Fibroblast of mammary gland (primary cell): Measurements from ENCODE around the gene TSPYL1.

Source experiments
- DNase-seq: peaks from one replicate; pipeline ENCODE4 v3.0.0-alpha.2; 2010; ENCODE audit warnings: low read depth
- H3K4me3 ChIP-seq: 2 replicates; pipeline ENCODE4 v1.5.1; 2011; ENCODE audit warnings: low read depth, mild to moderate bottlenecking, low read length, moderate library complexity; ENCODE audit not compliant: control insufficient read depth
- CTCF ChIP-seq: conservative IDR thresholded peaks from 2 replicates; pipeline ENCODE4 v1.5.1; 2011; ENCODE audit warnings: low read depth, low read length, inconsistent platforms; ENCODE audit not compliant: control insufficient read depth, insufficient read depth

TSPYL1 gene

GRCh38 chr6:116253505-116254296, 26.0 kb downstream of the TSPYL1 start, which contains the start of gene TSPYL4:
Gene TSPYL4, minus strand, starts transcription at chr6:116254075. Its CDS starts 67 bp downstream, at chr6:116254008.
- peak; percentile 95 for DNase-seq
- peak within 1 kb of the TSS; percentile 91 for H3K4me3 ChIP-seq
- TF ChIP-seq CTCF: no peak

- no peak for DNase-seq
- H3K4me3 ChIP-seq: peak overlapping the region; percentile 91
- TF ChIP-seq CTCF: no peak
Observed at GRCh38 chr6:116253188-116253504, 26.6 kb downstream of the TSPYL1 start.

- peak; percentile 49 for DNase-seq
- H3K4me3 ChIP-seq: peak overlapping the region; percentile 36
- no peak for TF ChIP-seq CTCF
Observed at GRCh38 chr6:116251568-116252384, 28.0 kb downstream of the TSPYL1 start.

DNA sequence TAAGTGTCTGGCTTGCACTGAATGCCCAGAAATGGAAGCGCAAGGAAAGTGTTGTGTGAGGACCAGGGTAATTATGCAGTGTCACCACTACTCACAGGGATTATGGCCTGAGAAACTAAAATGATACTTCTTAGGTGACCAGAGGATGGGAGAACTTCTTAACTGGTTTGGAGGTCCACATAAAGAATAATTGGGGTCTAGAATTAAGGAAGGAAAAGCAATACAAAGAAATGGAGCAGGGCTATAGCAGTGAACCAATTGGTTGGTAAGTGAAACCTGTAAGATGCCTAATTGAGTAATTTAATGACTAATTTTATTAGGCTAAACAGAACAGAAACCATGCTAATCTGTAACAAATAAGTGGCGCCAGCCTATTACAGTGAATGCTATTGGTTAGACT, 31.2 kb downstream of the TSPYL1 start:
- H3K4me3 ChIP-seq: no peak overlapping the region
- no peak for DNase-seq
- no peak for TF ChIP-seq CTCF

DNA sequence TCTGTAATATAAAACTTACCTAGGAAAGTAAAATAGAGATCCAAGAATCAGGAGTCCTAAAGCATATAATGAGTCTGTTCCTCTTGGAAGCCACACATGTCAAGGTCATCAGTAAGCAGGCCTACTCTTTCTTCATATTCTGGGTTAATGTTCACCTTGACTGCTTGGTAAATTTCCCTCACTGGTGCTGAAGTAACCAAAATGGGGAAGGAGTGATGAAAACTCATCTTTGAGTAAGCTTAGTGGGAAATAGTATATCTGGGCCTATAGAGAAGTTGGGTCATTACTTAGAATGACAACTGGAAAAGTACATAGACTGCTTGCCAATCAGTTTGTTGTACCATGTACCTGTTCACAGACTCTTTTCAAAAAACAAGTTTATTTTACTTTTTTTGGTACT, 32.4 kb downstream of the TSPYL1 start:
- DNase-seq: no peak
- no peak overlapping the region for H3K4me3 ChIP-seq
- TF ChIP-seq CTCF: no peak

GRCh38 chr6:116246089-116246488, 33.6 kb downstream of the TSPYL1 start:
- no peak overlapping the region for H3K4me3 ChIP-seq
- DNase-seq: peak; percentile 23
- no peak for TF ChIP-seq CTCF
